NCI-H187 treated with DMSO at 0.1 percent for 48 hours (cell line): ENCODE measurements around the gene ECD.

Experiments
- DNase-seq: peaks from one replicate; lab custom pipeline; 2025; lab: John Stamatoyannopoulos, UW

The ECD gene

GRCh38 chr10:73096449-73097304 is 71.1 kb downstream of the ECD start, which contains the start of gene P4HA1:
TSS of gene P4HA1 (minus strand) at chr10:73096866. CDS start at chr10:73074883, 21,983 bp downstream.
- DNase-seq = peak; percentile 48

- no peak for DNase-seq
Observed at GRCh38 chr10:73096041-73096448, 71.8 kb downstream of the ECD start.

DNA sequence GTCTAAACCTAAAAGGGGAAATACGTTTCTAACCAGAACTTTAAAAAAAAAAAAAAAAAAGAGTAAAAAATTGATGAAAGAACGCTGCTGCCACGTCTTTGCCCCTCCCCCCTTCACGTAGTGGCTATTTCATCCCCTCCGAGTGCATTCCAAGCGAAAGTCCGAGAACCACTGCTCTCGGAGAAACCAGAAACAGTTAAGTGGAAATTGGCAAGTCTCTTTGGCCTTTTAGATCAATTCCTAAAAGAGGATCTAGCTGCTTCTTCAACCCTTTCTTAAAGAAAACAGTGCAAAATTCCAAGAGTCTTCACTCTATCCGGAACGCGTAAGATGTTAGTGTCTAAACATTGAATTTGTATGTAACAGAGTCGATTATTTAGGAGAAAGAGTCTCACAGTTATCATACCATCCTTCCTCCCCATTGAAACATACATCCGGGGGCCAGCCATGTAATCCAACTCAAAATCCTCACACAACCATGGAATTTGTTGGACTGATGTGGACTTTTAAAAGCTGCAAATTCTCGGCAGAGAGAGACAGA is 72.3 kb downstream of the ECD start:
- DNase-seq = no peak

GRCh38 chr10:73094986-73095480 is 72.8 kb downstream of the ECD start:
- no peak for DNase-seq

- no peak for DNase-seq
Observed at GRCh38 chr10:73093922-73094850, 73.6 kb downstream of the ECD start.

GRCh38 chr10:73092830-73093229 is 75.0 kb downstream of the ECD start:
- no peak for DNase-seq

- no peak for DNase-seq
Observed at GRCh38 chr10:73088304-73088703, 79.5 kb downstream of the ECD start.

- DNase-seq = no peak
Observed at GRCh38 chr10:73086816-73087215, 81.0 kb downstream of the ECD start.

GRCh38 chr10:73084209-73084608 is 83.6 kb downstream of the ECD start:
- no peak for DNase-seq
